Keratinocyte (primary cell): ENCODE measurements around the gene GRAMD2A. TPM values are rescaled to one million over a fixed set of nuclear protein-coding genes. Genes with fewer than 3 reads are reported as not detected.

Source experiments
- DNase-seq: peaks from one replicate; pipeline ENCODE4 v3.0.0-alpha.2; 2011; ENCODE audit warnings: low read depth, missing footprints, low spot score
- FAIRE-seq: peaks from 2 replicates; lab custom pipeline; 2011; peaks lifted over from hg19 to GRCh38; lab: Jason Lieb, UNC
- H2AFZ ChIP-seq: 2 replicates; pipeline ENCODE4 v1.6.0; 2012; ENCODE audit warnings: low read length, control low read depth, inconsistent platforms; ENCODE audit not compliant: control insufficient read depth
- H3K27ac ChIP-seq: 2 replicates; pipeline ENCODE4 v1.5.1; 2011; ENCODE audit warnings: low read length; ENCODE audit not compliant: control insufficient read depth, insufficient read depth
- H3K27me3 ChIP-seq: 3 replicates; pipeline ENCODE4 v1.6.0; 2011; ENCODE audit warnings: low read length; ENCODE audit not compliant: control insufficient read depth, insufficient read depth; ENCODE audit errors: extremely low read depth
- H3K36me3 ChIP-seq, 2 experiments: 2 replicates in 1 of 2; 3 replicates in 1 of 2; pipeline ENCODE4 v1.5.1; 2011; ENCODE audit warnings: low read length in 2 of 2, mild to moderate bottlenecking in 1 of 2; ENCODE audit not compliant: control insufficient read depth in 2 of 2, insufficient read depth in 2 of 2; ENCODE audit errors: extremely low read depth in 1 of 2
- H3K4me1 ChIP-seq: 3 replicates; pipeline ENCODE4 v1.5.1; 2011; ENCODE audit warnings: low read length; ENCODE audit not compliant: control insufficient read depth, insufficient read depth; ENCODE audit errors: extremely low read depth
- H3K4me2 ChIP-seq: 3 replicates; pipeline ENCODE4 v1.6.0; 2011; ENCODE audit warnings: low read depth, low read length; ENCODE audit not compliant: control insufficient read depth, insufficient read depth; ENCODE audit errors: extremely low read depth
- H3K4me3 ChIP-seq, 3 experiments: fragments of 200-600 bp in 1 of 3; sonication (generic) in 1 of 3; 2 replicates in 2 of 3; 3 replicates in 1 of 3; pipeline ENCODE4 v1.5.1; 2011 to 2016; ENCODE audit warnings: low read length in 3 of 3, mild to moderate bottlenecking in 3 of 3, control low read depth in 2 of 3, inconsistent platforms in 1 of 3, low read depth in 1 of 3, mixed read lengths in 1 of 3, mixed run types in 1 of 3, moderate library complexity in 1 of 3; ENCODE audit not compliant: control insufficient read depth in 2 of 3, insufficient read depth in 2 of 3; ENCODE audit errors: extremely low read depth in 1 of 3
- H3K79me2 ChIP-seq: 2 replicates; pipeline ENCODE4 v1.6.0; 2012; ENCODE audit warnings: low read length; ENCODE audit not compliant: control insufficient read depth, insufficient read depth
- H3K9ac ChIP-seq: 3 replicates; pipeline ENCODE4 v1.6.0; 2011; ENCODE audit warnings: low read length; ENCODE audit not compliant: control insufficient read depth, insufficient read depth; ENCODE audit errors: extremely low read depth
- H3K9me1 ChIP-seq: 3 replicates; pipeline ENCODE4 v1.6.0; 2011; ENCODE audit warnings: low read length; ENCODE audit not compliant: control insufficient read depth, insufficient read depth; ENCODE audit errors: extremely low read depth
- H3K9me3 ChIP-seq: 2 replicates; pipeline ENCODE4 v1.5.1; 2012; ENCODE audit warnings: low read depth, low read length; ENCODE audit not compliant: control insufficient read depth
- H4K20me1 ChIP-seq: 3 replicates; pipeline ENCODE4 v1.6.0; 2011; ENCODE audit warnings: low read length; ENCODE audit not compliant: control insufficient read depth, insufficient read depth; ENCODE audit errors: extremely low read depth
- EZH2 ChIP-seq: IDR thresholded peaks from one replicate; pipeline ENCODE4 v1.6.1; 2012; ENCODE audit warnings: inconsistent platforms, mild to moderate bottlenecking, low read length, moderate library complexity
- dilution Hi-C: fragments of 300-500 bp; cut with MboI; formaldehyde crosslinking; loops from one replicate; pipeline ENCODE4 v1.7.0; 2020; ENCODE audit warnings: low sequenced_read_pairs; ENCODE audit not compliant: extremely low pct_ligation_motif_present
- polyA plus RNA-seq, 5 experiments: library from polyadenylated mRNA; depleted of rRNA in 3 of 5; stranded (reverse) in 3 of 5; stranded (forward) in 1 of 5; unstranded in 1 of 5; fragments of >200 nt; gene quantifications; 1 replicate in 1 of 5; 2 replicates in 3 of 5; 3 replicates in 1 of 5; pipeline versions ENCODE4 v1.2.1 to v1.2.3, GENCODE V29; 2011 to 2012; ENCODE audit warnings: missing spikeins in 2 of 5, low read depth in 1 of 5, low replicate concordance in 1 of 5
- TF ChIP-seq, protein P1 (sequence below), 3 experiments: IDR thresholded peaks in 1 of 3; conservative IDR thresholded peaks in 1 of 3; optimal IDR thresholded peaks in 1 of 3; 2 replicates in 2 of 3; 3 replicates in 1 of 3; pipeline versions ENCODE3 to v1.5.1; 2011; ENCODE audit warnings: low read length in 3 of 3, mild to moderate bottlenecking in 3 of 3, moderate library complexity in 2 of 3, control low read depth in 1 of 3, inconsistent platforms in 1 of 3; ENCODE audit not compliant: insufficient read depth in 2 of 3; ENCODE audit errors: extremely low read depth in 1 of 3

Gene GRAMD2A
- polyA plus RNA-seq, 1 donor (not counting 4 experiments of a cell fraction or from before 2014, with no cell fraction given), result 5.7 TPM

DNA sequence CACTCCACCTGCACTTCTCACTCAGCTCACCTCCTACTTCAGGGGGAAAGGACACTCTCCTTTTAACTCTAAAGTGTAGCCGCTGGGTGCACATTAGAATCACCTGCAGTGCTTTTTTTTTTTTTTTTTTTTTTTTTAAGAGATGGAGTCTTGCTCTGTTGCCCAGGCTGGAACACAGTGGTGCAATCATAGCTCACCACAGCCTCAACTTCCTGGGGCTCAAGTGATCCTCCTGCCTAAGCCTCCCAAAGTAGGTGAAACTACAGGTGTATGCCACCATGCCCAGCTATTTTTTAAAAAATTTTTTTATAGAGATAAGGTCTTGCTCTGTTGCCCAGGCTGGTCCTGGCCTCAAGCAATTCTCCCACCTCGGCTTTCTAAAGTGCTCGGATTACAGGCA is 20.8 kb downstream of the GRAMD2A start:
- no peaks in the 10 kb centered on the region for H3K9me1 ChIP-seq
- H3K79me2 ChIP-seq, result no peaks in the 10 kb centered on the region
- DNase-seq (no peak), FAIRE-seq (no peak)
- H4K20me1 ChIP-seq, result no peaks in the 10 kb centered on the region
- TF ChIP-seq, protein P1, sequence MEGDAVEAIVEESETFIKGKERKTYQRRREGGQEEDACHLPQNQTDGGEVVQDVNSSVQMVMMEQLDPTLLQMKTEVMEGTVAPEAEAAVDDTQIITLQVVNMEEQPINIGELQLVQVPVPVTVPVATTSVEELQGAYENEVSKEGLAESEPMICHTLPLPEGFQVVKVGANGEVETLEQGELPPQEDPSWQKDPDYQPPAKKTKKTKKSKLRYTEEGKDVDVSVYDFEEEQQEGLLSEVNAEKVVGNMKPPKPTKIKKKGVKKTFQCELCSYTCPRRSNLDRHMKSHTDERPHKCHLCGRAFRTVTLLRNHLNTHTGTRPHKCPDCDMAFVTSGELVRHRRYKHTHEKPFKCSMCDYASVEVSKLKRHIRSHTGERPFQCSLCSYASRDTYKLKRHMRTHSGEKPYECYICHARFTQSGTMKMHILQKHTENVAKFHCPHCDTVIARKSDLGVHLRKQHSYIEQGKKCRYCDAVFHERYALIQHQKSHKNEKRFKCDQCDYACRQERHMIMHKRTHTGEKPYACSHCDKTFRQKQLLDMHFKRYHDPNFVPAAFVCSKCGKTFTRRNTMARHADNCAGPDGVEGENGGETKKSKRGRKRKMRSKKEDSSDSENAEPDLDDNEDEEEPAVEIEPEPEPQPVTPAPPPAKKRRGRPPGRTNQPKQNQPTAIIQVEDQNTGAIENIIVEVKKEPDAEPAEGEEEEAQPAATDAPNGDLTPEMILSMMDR (optimal IDR thresholded peaks at IDR 0.05 in 1 of 3, IDR thresholded peaks at IDR 0.05 in 1 of 3, conservative IDR thresholded peaks at IDR 0.05 in 1 of 3; ENCODE audit: extremely low read depth in 1 of 3, insufficient read depth in 2 of 3, low read length in 3 of 3), result no peak
- TF ChIP-seq EZH2, result no peak
- dilution Hi-C loops, result no loop called here
- no peaks in the 10 kb centered on the region for H3K27me3 ChIP-seq
- no peaks in the 10 kb centered on the region for H3K9me3 ChIP-seq
- no peak overlapping the region for H3K27ac ChIP-seq
- no peak overlapping the region for H3K4me3 ChIP-seq
- no peaks in the 10 kb centered on the region for H3K36me3 ChIP-seq
- H3K4me1 ChIP-seq, result peaks cover 11% of the 10 kb centered on the region
- no peak overlapping the region for H3K9ac ChIP-seq
- no peak overlapping the region for H2AFZ ChIP-seq
- no peak overlapping the region for H3K4me2 ChIP-seq

DNA sequence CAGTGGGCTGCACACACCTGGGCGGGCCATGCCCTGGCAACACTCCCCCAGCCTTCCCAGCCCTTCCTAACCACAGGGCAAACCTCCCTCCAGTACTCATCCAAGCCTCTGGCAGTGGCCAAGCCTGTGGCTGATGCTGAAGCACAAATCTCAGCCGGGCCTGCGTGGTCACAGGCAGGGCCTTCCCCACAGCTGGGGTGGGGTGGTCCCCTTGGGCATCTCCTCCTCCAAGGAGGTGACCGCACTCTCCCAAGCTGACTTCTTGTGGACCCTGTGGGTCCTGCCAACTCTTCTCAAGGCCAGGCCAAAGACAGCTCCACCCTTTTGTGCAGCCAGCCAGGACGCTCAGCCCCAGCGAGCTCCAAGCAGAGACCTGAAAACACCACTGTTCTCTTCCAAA is 21.4 kb downstream of the GRAMD2A start:
- H3K9ac ChIP-seq, result no peak overlapping the region
- FAIRE-seq, result no peak
- H3K9me3 ChIP-seq, result no peaks in the 10 kb centered on the region
- no peak overlapping the region for H3K4me2 ChIP-seq
- no peaks in the 10 kb centered on the region for H3K27me3 ChIP-seq
- H3K27ac ChIP-seq, result no peak overlapping the region
- no peak for DNase-seq
- no peaks in the 10 kb centered on the region for H3K36me3 ChIP-seq
- TF ChIP-seq, protein P1 (optimal IDR thresholded peaks at IDR 0.05 in 1 of 3, IDR thresholded peaks at IDR 0.05 in 1 of 3, conservative IDR thresholded peaks at IDR 0.05 in 1 of 3; ENCODE audit: extremely low read depth in 1 of 3, insufficient read depth in 2 of 3, low read length in 3 of 3), result no peak
- dilution Hi-C loops, result no loop called here
- no peak overlapping the region for H3K4me3 ChIP-seq
- no peaks in the 10 kb centered on the region for H3K79me2 ChIP-seq
- no peaks in the 10 kb centered on the region for H3K9me1 ChIP-seq
- no peaks in the 10 kb centered on the region for H4K20me1 ChIP-seq
- H2AFZ ChIP-seq, result no peak overlapping the region
- H3K4me1 ChIP-seq, result peaks cover 11% of the 10 kb centered on the region
